ENCODE measurements around the gene ZFP1.

DNA sequence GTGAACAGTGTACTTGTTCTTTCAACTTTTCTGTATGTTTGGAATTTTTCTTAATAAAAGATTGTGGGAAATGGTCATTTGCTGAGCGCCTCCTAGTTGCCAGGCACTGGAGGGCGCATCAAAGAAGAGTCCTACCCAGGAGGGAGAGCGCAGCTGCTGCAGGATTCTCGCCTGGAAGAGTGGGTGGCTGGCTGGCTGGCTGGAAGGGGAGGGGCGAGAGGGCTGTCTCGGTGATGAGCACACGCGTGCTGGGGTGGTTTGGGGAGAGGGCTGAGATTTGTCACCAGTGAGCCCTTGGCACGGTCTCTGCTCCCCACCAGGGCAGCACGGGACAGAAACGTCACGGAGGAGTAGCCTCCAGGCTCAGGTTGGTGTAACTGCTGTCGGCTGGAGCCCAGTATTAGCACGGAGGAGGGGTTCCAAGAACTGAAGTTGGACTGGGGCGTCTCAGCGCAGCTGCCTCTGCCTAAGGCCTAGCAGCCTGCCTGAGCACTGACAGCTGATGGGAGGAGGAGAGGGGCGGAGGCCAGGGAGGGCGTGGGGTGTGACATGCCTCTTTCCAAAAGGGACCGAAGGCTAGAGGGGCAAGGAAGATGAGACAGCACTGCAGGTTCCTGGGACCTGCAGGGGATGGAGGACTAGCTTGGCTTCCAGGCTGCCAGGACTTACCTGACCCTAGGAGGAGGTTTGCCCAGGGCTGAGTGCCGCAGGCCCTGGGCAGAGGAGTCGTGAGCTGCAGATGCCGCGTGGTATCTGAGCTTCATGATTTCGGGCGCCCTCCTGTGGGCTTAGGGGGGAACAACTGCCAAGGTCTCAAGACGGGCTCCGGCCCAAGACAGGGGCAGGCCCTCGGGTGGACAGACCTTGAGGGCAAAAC is 37.4 kb upstream of the ZFP1 start:
- peak in 1 of 4 donors; percentile 17 for TF ChIP-seq POLR2A (IDR thresholded peaks at IDR 0.05)
- TF ChIP-seq, protein P1, sequence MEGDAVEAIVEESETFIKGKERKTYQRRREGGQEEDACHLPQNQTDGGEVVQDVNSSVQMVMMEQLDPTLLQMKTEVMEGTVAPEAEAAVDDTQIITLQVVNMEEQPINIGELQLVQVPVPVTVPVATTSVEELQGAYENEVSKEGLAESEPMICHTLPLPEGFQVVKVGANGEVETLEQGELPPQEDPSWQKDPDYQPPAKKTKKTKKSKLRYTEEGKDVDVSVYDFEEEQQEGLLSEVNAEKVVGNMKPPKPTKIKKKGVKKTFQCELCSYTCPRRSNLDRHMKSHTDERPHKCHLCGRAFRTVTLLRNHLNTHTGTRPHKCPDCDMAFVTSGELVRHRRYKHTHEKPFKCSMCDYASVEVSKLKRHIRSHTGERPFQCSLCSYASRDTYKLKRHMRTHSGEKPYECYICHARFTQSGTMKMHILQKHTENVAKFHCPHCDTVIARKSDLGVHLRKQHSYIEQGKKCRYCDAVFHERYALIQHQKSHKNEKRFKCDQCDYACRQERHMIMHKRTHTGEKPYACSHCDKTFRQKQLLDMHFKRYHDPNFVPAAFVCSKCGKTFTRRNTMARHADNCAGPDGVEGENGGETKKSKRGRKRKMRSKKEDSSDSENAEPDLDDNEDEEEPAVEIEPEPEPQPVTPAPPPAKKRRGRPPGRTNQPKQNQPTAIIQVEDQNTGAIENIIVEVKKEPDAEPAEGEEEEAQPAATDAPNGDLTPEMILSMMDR (IDR thresholded peaks at IDR 0.05), result peak; percentile 89 to 97 (median 96)
- peak in 1 of 2 donors; percentile 43 for TF ChIP-seq POLR2AphosphoS5 (IDR thresholded peaks at IDR 0.05)
- TF ChIP-seq EP300 (IDR thresholded peaks at IDR 0.05), result no peak

All from upper lobe of left lung (tissue), 4 donors.